Stimulated activated memory B cell treated with anti-CD40 and anti-IgM and Interleukin-4, amounts not matched to agents 10 μg/mL and 1 μg/mL and 100 μg/mL, for 72 hours (primary cell): ENCODE measurements around the gene CTDP1.
"Not testable (repeated sequence)": the region's sequence is repeated elsewhere in the genome, so short reads cannot be mapped to it uniquely, and the experiment has no call there.

Experiments used
- ATAC-seq: fragments of 150-1000 bp; cut with Tn5 transposase; 2 replicates; pipeline ENCODE4 v1.10.0; 2021
- H3K27ac Mint-ChIP-seq: one replicate; pipeline ENCODE4 v1.8.0; 2022; ENCODE audit warnings: mild to moderate bottlenecking, mixed read lengths
- H3K27me3 Mint-ChIP-seq: one replicate; pipeline ENCODE4 v1.8.0; 2022; ENCODE audit warnings: mixed read lengths
- H3K36me3 Mint-ChIP-seq: one replicate; pipeline ENCODE4 v1.8.0; 2022; ENCODE audit warnings: mixed read lengths
- H3K4me1 Mint-ChIP-seq: one replicate; pipeline ENCODE4 v1.8.0; 2022; ENCODE audit warnings: mixed read lengths
- H3K4me3 Mint-ChIP-seq: one replicate; pipeline ENCODE4 v1.8.0; 2022; ENCODE audit warnings: mild to moderate bottlenecking, moderate library complexity, mixed read lengths
- H3K9me3 Mint-ChIP-seq: one replicate; pipeline ENCODE4 v1.8.0; 2022; ENCODE audit warnings: mixed read lengths

Gene CTDP1

DNA sequence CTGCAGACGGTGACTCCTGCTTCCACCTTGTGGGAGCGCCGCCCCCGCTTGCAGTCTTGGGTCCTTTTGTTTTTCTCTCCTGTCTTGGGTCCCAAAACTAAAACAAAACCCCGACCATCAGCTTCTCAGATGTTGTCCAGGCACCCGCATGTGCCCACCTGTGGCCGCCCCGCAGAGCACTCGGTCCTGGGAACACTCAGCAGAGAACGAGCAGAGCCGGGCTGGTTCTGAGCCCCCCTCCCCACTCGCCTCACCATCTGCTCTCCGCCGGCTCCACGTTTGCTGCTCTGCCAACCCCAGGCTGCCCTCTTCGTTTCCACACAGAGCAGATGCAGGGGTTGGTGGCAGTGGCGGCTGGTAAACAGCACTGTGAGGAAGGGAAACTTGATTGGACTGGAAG, 38.5 kb downstream of the CTDP1 start:
- H3K36me3 Mint-ChIP-seq = peaks cover 66% of the 10 kb centered on the region
- no peaks in the 10 kb centered on the region for H3K4me1 Mint-ChIP-seq
- no peak overlapping the region for H3K27ac Mint-ChIP-seq
- H3K4me3 Mint-ChIP-seq = no peak overlapping the region
- H3K27me3 Mint-ChIP-seq = no peaks in the 10 kb centered on the region
- peaks cover 4% of the 10 kb centered on the region for H3K9me3 Mint-ChIP-seq
- no peak for ATAC-seq

DNA sequence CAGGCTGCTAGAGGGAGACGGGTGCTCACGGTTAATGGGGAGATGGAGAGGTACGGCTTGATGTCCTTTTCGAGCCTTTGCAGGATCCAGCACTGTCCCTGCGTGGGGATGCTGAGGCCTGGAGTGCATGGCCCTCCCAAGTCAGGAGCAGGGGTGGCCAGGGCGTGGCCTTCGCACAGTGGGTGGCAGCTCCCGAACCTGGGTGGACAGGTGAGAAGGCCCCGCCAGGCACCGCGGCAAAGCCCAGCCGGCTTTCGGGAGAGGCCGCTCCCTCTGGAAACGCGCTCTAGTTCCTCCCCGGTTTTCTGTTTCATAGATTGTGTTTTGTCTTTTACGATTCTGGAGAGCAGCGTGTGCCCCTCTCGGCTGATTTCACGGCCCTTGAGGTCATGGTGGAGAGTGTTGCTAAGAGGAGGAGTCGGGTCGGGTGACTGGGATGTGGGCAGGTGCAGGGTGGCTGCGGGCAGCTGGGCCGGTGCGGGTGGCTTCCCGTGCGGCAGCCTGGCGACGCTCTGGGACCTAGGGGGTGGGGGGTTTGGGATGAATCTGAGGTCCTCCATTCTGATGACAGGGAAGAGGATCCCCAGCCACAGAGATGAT, 39.4 kb downstream of the CTDP1 start:
- no peak overlapping the region for H3K4me3 Mint-ChIP-seq
- ATAC-seq = no peak
- H3K4me1 Mint-ChIP-seq = no peaks in the 10 kb centered on the region
- no peaks in the 10 kb centered on the region for H3K27me3 Mint-ChIP-seq
- H3K36me3 Mint-ChIP-seq = peaks cover 69% of the 10 kb centered on the region
- H3K27ac Mint-ChIP-seq = no peak overlapping the region
- H3K9me3 Mint-ChIP-seq = peaks cover 4% of the 10 kb centered on the region

DNA sequence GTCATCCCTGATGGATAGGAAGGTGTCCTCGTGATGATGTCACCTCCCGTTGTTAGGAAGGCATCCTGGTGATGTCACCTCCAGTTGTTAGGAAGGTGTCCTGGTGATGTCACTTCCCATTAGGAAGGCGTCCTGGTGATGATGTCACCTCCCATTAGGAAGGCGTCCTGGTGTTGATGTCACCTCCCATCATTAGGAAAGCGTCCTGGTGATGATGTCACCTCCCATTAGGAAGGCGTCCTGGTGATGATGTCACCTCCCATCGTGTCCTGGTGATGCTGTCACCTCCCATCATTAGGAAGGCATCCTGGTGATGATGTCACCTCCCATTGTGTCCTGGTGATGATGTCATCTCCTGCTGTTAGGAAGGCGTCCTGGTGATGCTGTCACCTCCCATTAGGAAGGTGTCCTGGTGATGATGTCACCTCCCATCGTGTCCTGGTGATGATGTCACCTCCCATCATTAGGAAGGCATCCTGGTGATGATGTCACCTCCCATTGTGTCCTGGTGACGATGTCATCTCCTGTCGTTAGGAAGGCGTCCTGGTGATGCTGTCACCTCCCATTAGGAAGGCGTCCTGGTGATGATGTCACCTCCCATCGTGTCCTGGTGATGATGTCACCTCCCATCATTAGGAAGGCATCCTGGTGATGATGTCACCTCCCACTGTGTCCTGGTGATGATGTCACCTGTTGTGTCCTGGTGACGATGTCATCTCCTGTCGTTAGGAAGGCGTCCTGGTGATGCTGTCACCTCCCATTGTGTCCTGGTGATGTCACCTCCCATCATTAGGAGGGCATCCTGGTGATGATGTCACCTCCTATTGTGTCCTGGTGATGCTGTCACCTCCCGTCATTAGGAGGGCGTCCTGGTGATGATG, 40.1 kb downstream of the CTDP1 start:
- not testable (repeated sequence) for H3K4me3 Mint-ChIP-seq, ATAC-seq, H3K27me3 Mint-ChIP-seq, H3K27ac Mint-ChIP-seq, H3K4me1 Mint-ChIP-seq, H3K9me3 Mint-ChIP-seq
- peaks cover 74% of the 10 kb centered on the region for H3K36me3 Mint-ChIP-seq

DNA sequence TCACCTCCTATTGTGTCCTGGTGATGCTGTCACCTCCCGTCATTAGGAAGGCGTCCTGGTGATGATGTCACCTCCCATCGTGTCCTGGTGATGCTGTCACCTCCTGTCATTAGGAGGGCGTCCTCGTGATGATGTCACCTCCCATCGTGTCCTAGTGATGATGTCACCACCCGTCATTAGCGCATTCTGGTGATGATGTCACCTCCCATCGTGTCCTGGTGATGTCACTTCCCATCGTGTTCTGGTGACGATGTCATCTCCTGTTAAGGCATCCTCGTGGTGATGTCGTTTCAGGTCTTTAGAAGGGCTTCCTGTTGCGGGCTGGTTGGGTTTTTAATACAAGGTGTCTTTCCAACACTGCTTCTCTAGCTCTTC, 40.7 kb downstream of the CTDP1 start:
- peaks cover 74% of the 10 kb centered on the region for H3K36me3 Mint-ChIP-seq
- no peak for ATAC-seq

DNA sequence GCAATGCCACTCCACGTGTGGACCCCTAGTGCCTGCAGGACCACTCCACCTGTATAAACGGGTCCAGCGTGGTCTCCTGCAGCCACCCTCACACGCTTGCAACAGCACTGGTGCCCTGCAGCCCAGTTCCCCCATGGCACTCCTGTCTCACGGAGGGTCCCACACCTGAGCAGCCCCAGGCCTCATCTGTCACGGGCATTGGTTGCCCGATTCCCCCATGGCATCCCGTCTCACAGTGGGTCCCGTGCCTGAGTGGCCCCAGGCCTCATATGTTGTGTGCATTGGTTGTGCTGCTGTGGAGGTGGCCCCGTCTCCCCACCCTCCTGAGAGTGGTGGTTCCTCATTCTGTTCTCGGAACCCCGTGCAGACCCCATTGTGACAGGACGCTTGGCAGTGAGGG, 43.4 kb downstream of the CTDP1 start:
- Mint-ChIP-seq H3K4me3 (no peak overlapping the region), H3K27me3 (no peaks in the 10 kb centered on the region), H3K4me1 (no peaks in the 10 kb centered on the region), H3K9me3 (peaks cover 4% of the 10 kb centered on the region), H3K36me3 (peaks cover 84% of the 10 kb centered on the region), H3K27ac (no peak overlapping the region)
- ATAC-seq = no peak

More for the DNA sequence above, 40.7 kb downstream of the CTDP1 start:
- Mint-ChIP-seq H3K27ac (no peak overlapping the region), H3K4me1 (no peaks in the 10 kb centered on the region), H3K27me3 (no peaks in the 10 kb centered on the region), H3K9me3 (peaks cover 4% of the 10 kb centered on the region), H3K4me3 (no peak overlapping the region)

DNA sequence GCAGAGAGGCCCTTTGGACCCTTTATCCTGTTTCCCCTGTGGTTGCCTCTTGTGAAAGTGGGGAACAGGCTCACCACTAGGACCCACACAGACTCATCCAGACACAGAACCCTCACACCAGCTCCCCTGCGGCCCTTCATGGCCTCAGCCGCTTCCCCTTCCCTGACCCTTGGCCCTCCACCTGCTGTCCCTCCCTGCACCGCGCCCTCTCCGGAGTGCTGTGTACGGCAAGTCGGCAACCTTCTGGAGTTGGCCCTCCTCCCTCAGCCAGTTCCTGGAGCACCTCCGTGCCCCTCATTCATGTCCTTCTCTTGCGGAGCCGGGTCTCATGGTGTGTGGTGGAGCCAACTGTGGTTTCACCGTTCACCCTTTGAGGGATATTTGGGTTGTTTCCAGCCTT, 44.0 kb downstream of the CTDP1 start:
- Mint-ChIP-seq H3K4me1 (no peaks in the 10 kb centered on the region), H3K27ac (no peak overlapping the region), H3K36me3 (peaks cover 83% of the 10 kb centered on the region), H3K4me3 (no peak overlapping the region), H3K27me3 (no peaks in the 10 kb centered on the region), H3K9me3 (peaks cover 4% of the 10 kb centered on the region)
- no peak for ATAC-seq

DNA sequence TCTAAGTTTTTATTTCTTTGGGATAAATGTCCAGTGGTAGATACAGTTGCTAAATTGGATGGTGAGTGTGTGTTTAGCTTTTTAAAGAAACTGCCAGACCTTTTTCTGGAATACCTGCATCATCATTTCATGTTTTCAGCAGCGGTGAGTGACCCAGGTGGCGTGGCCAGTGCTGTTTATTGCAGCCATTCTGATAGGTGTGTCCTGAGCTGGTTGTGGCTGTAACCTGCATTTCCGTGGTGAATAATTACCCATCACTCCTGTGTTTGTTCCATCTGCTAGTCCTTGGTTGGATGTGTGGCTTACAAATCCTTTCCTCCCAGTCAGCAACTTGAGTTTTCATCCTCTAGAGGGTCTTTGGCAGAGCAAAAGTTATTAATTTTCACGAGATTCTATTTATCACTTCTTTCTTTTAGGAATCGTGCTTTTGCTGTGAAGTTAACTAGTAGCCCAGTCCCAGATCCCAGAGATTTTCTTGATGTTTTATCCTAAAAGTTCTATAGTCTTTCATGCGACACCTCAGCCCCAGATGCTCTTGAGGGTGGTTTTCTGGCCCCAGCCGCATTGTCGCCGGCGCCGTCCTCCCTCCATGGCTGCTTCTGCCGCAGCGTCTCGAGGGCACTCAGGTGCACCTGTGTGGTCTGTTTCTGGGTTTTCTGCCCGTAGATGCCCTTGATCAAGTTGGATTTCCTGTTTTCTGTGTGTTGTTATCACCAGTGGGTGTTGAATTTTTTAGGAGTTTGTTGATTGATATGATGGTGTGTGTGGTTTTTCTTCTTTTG, 44.9 kb downstream of the CTDP1 start:
- Mint-ChIP-seq H3K36me3 (peaks cover 83% of the 10 kb centered on the region), H3K9me3 (no peaks in the 10 kb centered on the region), H3K27ac (no peak overlapping the region), H3K4me3 (no peak overlapping the region), H3K27me3 (no peaks in the 10 kb centered on the region), H3K4me1 (no peaks in the 10 kb centered on the region)
- no peak for ATAC-seq

DNA sequence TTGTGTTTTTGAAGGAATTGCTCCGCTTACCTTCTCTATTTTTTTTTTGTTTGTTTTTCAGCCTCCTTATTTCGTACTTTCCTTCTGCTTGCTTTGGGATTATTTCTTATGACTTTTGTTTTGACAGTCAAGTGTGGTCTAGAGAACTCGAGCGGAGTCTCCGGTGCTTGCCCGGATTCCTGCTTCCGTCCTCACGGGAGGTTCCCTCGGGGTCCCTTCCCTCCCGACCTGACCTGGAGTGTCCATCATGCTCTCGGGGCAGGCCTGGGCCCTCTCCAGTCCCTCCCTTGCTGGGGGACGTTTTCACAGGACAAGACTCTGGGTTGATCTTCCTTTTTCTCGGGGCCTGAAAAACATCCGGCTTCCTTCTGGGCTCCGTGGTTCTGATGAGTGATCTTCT, 45.9 kb downstream of the CTDP1 start:
- H3K27ac Mint-ChIP-seq = no peak overlapping the region
- H3K4me1 Mint-ChIP-seq = no peaks in the 10 kb centered on the region
- H3K36me3 Mint-ChIP-seq = peaks cover 83% of the 10 kb centered on the region
- no peaks in the 10 kb centered on the region for H3K27me3 Mint-ChIP-seq
- no peak overlapping the region for H3K4me3 Mint-ChIP-seq
- ATAC-seq = no peak
- H3K9me3 Mint-ChIP-seq = no peaks in the 10 kb centered on the region

DNA sequence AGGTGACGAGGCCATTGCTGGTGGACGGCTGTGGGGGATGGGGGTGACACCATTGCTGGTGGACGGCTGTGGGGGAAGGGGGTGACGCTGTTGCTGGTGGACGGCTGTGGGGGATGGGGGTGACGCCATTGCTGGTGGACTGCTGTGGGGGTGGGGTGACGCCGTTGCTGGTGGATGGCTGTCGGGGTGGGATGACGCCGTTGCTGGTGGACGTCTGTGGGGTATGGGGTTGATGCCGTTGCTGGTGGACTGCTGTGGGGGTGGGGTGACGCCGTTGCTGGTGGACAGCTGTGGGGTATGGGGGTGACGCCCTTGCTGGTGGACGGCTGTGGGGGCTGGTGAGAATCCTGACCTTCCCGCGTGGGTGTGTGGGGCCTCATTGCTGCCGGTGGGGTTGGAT, 47.1 kb downstream of the CTDP1 start:
- no peak overlapping the region for H3K4me3 Mint-ChIP-seq
- H3K4me1 Mint-ChIP-seq = no peaks in the 10 kb centered on the region
- H3K36me3 Mint-ChIP-seq = peaks cover 86% of the 10 kb centered on the region
- ATAC-seq = peak; percentile 51
- no peaks in the 10 kb centered on the region for H3K9me3 Mint-ChIP-seq
- no peaks in the 10 kb centered on the region for H3K27me3 Mint-ChIP-seq
- no peak overlapping the region for H3K27ac Mint-ChIP-seq

DNA sequence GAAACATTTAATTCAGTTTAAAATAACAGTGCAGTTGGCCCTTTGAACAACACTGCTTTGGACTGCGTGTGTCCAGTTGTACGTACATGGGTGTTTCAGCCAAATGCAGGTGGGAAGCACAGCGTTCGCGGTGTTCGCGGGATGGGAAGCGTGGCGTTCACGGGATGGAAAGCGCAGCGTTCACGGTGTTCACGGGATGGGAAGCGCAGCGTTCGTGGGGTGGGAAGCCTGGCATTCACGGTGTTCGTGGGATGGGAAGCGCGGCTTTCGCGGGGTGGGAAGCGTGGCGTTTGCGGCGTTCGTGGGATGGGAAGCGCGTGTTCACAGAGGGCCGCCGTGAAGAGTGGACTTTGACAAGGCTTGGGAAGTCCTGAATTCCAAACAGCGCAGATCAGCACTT, 47.6 kb downstream of the CTDP1 start:
- no peak overlapping the region for H3K4me3 Mint-ChIP-seq
- ATAC-seq = no peak
- no peak overlapping the region for H3K27ac Mint-ChIP-seq
- no peaks in the 10 kb centered on the region for H3K27me3 Mint-ChIP-seq
- H3K36me3 Mint-ChIP-seq = peaks cover 90% of the 10 kb centered on the region
- H3K9me3 Mint-ChIP-seq = no peaks in the 10 kb centered on the region
- H3K4me1 Mint-ChIP-seq = no peaks in the 10 kb centered on the region

DNA sequence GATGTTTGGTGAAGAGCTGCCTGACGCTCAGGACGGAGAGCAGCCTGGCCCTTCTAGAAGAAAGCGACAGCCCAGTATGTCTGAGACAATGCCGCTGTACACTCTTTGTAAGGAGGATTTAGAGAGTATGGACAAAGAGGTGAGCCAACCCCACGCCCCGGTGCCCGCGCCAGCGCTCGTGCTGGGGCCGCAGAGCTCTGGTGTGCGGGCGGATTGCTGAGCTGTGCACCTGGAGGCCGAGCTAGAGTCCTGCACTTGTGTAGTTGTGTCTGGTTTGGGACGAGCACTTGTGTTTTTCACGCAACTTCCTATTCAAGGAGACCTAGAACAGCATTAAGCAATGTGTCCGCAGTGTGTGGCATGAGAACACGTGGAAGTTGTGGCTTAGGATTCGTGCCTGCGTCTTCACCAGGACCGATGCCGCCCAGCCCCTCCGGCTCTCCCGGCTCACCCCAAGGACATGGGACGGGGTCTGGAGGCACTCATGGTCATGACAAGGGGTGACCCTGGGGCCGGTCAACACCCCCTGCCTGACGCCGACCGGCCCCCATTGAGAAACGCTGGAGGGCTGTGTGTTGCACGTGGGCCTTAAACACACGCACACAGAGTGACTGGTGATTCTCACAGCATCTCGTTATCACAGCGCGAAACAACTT, 49.5 kb downstream of the CTDP1 start:
- H3K9me3 Mint-ChIP-seq = no peaks in the 10 kb centered on the region
- no peak overlapping the region for H3K4me3 Mint-ChIP-seq
- H3K27me3 Mint-ChIP-seq = no peaks in the 10 kb centered on the region

DNA sequence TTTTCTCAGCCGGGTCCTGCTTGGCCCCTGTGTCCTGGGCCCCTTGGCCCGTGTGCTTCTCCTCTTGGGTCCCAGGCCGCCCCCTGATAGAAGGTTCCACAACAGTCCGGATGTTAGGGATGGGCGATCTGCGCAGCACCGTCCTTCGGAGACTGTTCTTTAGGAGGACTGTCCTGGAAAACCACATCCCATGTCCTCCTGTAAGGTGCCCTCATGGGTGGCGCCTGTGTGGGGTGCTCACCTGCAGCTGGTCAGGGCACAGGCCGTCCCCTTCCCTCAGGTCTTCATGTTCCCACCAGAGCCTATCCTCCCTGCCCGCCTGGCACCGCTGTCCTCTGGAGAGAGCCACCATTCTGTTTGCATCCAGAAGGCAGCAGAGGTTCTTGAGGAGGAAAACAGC, 50.0 kb downstream of the CTDP1 start:
- no peaks in the 10 kb centered on the region for H3K9me3 Mint-ChIP-seq
- ATAC-seq = no peak
- no peaks in the 10 kb centered on the region for H3K27me3 Mint-ChIP-seq
- H3K27ac Mint-ChIP-seq = no peak overlapping the region
- H3K36me3 Mint-ChIP-seq = peaks cover 92% of the 10 kb centered on the region
- H3K4me1 Mint-ChIP-seq = no peaks in the 10 kb centered on the region
- no peak overlapping the region for H3K4me3 Mint-ChIP-seq

More for the DNA sequence above, 49.5 kb downstream of the CTDP1 start:
- no peaks in the 10 kb centered on the region for H3K4me1 Mint-ChIP-seq
- no peak overlapping the region for H3K27ac Mint-ChIP-seq
- no peak for ATAC-seq
- H3K36me3 Mint-ChIP-seq = peaks cover 91% of the 10 kb centered on the region

DNA sequence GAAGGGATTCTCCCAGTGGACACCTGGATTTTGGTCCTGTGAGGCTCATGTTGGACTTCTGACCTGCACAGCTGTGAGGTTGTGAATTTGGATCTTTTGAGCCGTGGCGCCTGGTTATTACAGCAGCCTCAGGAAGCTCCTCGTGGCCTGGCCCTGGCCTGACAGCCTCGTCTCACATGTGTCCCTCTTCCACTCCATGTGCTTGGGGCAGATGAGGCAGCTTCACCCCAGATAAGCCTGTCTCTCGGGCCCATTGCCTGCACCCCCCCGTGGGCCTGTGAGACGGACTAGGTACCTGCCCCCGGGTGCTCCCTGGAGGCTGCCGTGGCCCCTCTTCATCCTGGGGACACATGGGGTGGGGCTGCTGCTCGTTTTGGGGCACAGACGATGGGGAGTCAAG, 51.2 kb downstream of the CTDP1 start:
- no peak overlapping the region for H3K27ac Mint-ChIP-seq
- H3K27me3 Mint-ChIP-seq = no peaks in the 10 kb centered on the region
- H3K4me3 Mint-ChIP-seq = no peak overlapping the region
- no peak for ATAC-seq
- H3K4me1 Mint-ChIP-seq = no peaks in the 10 kb centered on the region
- no peaks in the 10 kb centered on the region for H3K9me3 Mint-ChIP-seq
- H3K36me3 Mint-ChIP-seq = peaks cover 92% of the 10 kb centered on the region

DNA sequence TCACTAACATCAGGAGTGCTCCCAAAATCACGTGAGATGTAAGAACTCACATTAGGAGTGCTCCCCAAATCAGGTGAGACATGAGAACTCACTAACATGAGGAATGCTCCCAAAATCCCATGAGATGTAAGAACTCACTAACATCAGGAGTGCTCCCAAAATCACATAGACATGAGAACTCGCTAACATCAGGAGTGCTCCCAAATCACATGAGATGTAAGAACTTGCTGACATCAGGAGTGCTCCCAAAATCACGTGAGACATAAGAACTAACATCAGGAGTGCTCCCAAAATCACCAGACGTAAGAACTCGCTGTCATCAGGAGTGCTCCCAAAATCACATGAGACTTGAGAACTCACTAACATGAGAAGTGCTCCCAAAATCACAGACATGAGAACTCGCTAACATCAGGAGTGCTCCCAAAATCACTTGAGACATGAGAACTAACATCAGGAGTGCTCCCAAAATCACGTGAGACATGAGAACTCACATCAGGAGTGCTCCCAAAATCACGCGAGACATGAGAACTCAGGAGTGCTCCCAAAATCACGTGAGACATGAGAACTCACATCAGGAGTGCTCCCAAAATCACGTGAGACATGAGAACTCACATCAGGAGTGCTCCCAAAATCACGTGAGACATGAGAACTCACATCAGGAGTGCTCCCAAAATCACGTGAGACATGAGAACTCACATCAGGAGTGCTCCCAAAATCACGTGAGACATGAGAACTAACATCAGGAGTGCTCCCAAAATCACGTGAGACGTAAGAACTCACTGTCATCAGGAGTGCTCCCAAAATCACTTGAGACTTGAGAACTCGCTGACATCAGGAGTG, 52.5 kb downstream of the CTDP1 start:
- peaks cover 89% of the 10 kb centered on the region for H3K36me3 Mint-ChIP-seq
- not testable (repeated sequence) for H3K4me3 Mint-ChIP-seq, H3K4me1 Mint-ChIP-seq, ATAC-seq, H3K27me3 Mint-ChIP-seq, H3K27ac Mint-ChIP-seq, H3K9me3 Mint-ChIP-seq

DNA sequence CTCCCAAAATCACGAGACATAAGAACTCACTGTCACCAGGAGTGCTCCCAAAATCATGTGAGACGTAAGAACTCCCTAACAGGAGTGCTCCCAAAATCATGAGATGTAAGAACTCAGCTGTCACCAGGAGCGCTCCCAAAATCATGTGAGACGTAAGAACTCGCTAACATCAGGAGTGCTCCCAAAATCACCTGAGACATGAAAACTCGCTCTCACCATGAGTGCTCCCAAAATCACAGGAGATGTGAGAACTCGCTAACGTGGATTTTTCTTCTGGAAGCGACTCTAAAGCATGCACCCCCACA, 53.1 kb downstream of the CTDP1 start:
- no peak for ATAC-seq
- H3K4me3 Mint-ChIP-seq = no peak overlapping the region
- H3K4me1 Mint-ChIP-seq = no peaks in the 10 kb centered on the region
- H3K9me3 Mint-ChIP-seq = no peaks in the 10 kb centered on the region
- no peak overlapping the region for H3K27ac Mint-ChIP-seq
- H3K27me3 Mint-ChIP-seq = no peaks in the 10 kb centered on the region
- peaks cover 89% of the 10 kb centered on the region for H3K36me3 Mint-ChIP-seq
